ENCODE data around the gene NRCAM.
"Not testable (repeated sequence)": the region's sequence is repeated elsewhere in the genome, so short reads cannot be mapped to it uniquely, and the experiment has no call there.

The NRCAM gene

GRCh38 chr7:108286290-108286904 lies 169.8 kb downstream of the NRCAM start:
- H3K9me3 ChIP-seq: no peaks in the 10 kb centered on the region
- in situ Hi-C loops (cut with MboI; ENCODE audit: low sequenced_read_pairs): no loop called here
- H3K4me1 ChIP-seq: no peaks in the 10 kb centered on the region
- H3K4me3 ChIP-seq: no peak overlapping the region
- H3K36me3 ChIP-seq (replicated peaks): no peaks in the 10 kb centered on the region
- DNase-seq (ENCODE audit: low spot score in 2 of 2): no peak
- H3K27me3 ChIP-seq (ENCODE audit: low read depth): peaks cover 50% of the 10 kb centered on the region

- no peaks in the 10 kb centered on the region for H3K4me1 ChIP-seq
- in situ Hi-C loops (cut with MboI; ENCODE audit: low sequenced_read_pairs): no loop called here
- DNase-seq (ENCODE audit: low spot score in 2 of 2): no peak
- H3K27me3 ChIP-seq (ENCODE audit: low read depth): peaks cover 50% of the 10 kb centered on the region
- no peaks in the 10 kb centered on the region for H3K9me3 ChIP-seq
- H3K4me3 ChIP-seq: no peak overlapping the region
- no peaks in the 10 kb centered on the region for H3K36me3 ChIP-seq (replicated peaks)
Measured at GRCh38 chr7:108285778-108286177, 170.5 kb downstream of the NRCAM start.

DNA sequence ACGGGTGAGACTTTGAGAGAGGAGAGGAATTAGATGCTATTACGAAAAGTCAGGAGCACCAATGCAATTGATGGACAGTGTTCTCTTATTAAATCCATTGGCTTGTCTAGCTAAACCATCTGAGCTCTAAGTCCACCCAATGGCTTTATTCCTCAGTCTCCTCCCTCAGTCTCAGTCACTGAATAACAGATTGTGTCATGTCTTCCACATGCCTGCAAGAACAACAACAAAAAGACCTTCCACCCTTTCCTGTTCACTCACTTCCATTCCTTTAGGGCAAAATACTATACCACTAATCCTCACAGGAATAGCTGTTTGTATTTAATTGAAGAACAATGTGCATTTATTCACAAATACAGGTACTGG lies 171.2 kb downstream of the NRCAM start:
- Histone ChIP-seq H3K9me3 (no peaks in the 10 kb centered on the region), H3K36me3 (replicated peaks) (no peaks in the 10 kb centered on the region), H3K27me3 (ENCODE audit: low read depth) (peaks cover 50% of the 10 kb centered on the region), H3K4me1 (no peaks in the 10 kb centered on the region), H3K4me3 (no peak overlapping the region)
- no peak for DNase-seq (ENCODE audit: low spot score in 2 of 2)
- in situ Hi-C loops (cut with MboI; ENCODE audit: low sequenced_read_pairs): no loop called here

DNA sequence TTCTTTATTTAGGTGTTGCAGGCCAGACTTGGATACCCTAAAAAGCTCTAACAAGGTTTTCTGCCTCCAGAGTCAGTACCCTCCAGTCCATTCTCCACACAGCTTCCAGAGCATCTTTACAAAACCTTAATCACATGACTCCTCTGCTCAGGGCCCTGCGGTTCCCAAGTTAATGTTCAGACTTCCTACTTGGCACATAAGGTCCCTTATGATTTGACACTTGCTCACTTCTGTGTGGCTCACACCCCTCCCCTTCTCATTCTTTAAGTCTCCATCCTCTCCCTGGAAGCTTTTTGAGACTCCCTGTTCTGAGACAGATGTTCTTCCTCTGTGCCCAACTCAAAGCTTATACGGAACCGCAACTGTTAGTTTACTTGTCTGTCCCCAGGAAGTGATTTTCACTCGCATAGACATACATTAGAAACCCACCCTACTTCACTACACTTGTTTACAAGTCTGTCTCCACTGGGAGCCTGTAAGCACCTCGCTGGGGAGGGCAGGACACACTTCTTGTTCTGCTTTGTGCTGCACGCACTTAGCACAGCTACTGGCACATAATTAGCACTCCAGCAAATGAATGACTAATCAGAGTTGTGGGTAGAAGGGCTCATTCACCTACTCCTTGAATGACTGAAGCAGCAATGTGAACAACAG lies 171.8 kb downstream of the NRCAM start:
- no peak for DNase-seq (ENCODE audit: low spot score in 2 of 2)
- no peak overlapping the region for H3K4me3 ChIP-seq

DNA sequence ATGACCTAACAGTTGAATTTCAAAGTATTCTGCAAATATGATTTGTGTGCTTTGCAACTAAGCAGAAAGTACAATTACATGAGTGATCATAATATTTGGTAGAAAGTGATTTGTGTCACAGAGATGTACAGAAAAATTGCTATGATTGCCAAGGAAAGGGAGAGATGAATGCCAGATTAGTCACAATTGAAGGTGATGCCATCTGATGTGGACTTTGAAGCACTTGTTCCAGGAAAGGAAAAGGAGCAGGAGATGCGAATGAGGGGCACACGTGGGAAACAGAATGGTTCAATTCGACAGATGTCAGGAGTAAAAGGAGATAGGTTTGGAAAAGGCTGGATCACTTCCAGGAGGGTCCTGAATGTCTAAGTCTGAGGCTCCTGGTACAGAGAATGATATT lies 173.0 kb downstream of the NRCAM start:
- H3K36me3 ChIP-seq (replicated peaks): no peaks in the 10 kb centered on the region
- in situ Hi-C loops (cut with MboI; ENCODE audit: low sequenced_read_pairs): no loop called here
- no peaks in the 10 kb centered on the region for H3K9me3 ChIP-seq
- no peak overlapping the region for H3K4me3 ChIP-seq
- H3K4me1 ChIP-seq: no peaks in the 10 kb centered on the region
- peaks cover 38% of the 10 kb centered on the region for H3K27me3 ChIP-seq (ENCODE audit: low read depth)
- DNase-seq (ENCODE audit: low spot score in 2 of 2): no peak

More for the DNA sequence above, 171.8 kb downstream of the NRCAM start:
- Histone ChIP-seq H3K9me3 (no peaks in the 10 kb centered on the region), H3K4me1 (no peaks in the 10 kb centered on the region), H3K36me3 (replicated peaks) (no peaks in the 10 kb centered on the region), H3K27me3 (ENCODE audit: low read depth) (peaks cover 49% of the 10 kb centered on the region)
- in situ Hi-C loops (cut with MboI; ENCODE audit: low sequenced_read_pairs): no loop called here

GRCh38 chr7:108282427-108282996 lies 173.7 kb downstream of the NRCAM start:
- H3K9me3 ChIP-seq: no peaks in the 10 kb centered on the region
- no peak overlapping the region for H3K4me3 ChIP-seq
- no peaks in the 10 kb centered on the region for H3K36me3 ChIP-seq (replicated peaks)
- H3K4me1 ChIP-seq: no peaks in the 10 kb centered on the region
- in situ Hi-C loops (cut with MboI; ENCODE audit: low sequenced_read_pairs): no loop called here
- DNase-seq (ENCODE audit: low spot score in 2 of 2): no peak
- peaks cover 30% of the 10 kb centered on the region for H3K27me3 ChIP-seq (ENCODE audit: low read depth)

- Histone ChIP-seq H3K36me3 (replicated peaks) (no peaks in the 10 kb centered on the region), H3K27me3 (ENCODE audit: low read depth) (peaks cover 16% of the 10 kb centered on the region), H3K4me3 (no peak overlapping the region), H3K4me1 (no peaks in the 10 kb centered on the region), H3K9me3 (no peaks in the 10 kb centered on the region; the same call in 1 of the 2 replicates)
- no peak for DNase-seq (ENCODE audit: low spot score in 2 of 2)
- in situ Hi-C loops (cut with MboI; ENCODE audit: low sequenced_read_pairs): no loop called here
Measured at GRCh38 chr7:108280136-108280535, 176.1 kb downstream of the NRCAM start.

DNA sequence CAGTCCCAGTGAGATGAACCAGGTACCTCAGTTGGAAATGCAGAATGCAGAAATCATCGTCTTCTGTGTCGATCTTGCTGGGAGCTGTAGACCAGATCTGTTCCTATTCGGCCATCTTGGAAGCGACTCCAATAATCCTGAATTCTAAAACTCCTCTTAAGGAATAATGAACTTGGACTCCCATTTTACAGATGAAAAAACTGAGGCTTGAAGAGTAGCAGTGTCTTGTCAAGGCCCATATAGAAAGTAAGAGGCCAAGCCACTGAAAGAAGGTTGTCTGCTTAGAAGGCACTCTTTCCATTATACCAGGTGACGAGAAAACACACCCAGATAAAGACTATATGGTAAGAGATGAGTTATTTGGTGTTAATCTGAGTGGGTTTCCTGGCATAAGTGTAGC lies 177.5 kb downstream of the NRCAM start:
- no peak for DNase-seq (ENCODE audit: low spot score in 2 of 2)
- Histone ChIP-seq H3K4me3 (no peak overlapping the region), H3K36me3 (replicated peaks) (no peaks in the 10 kb centered on the region), H3K27me3 (ENCODE audit: low read depth) (peaks cover 10% of the 10 kb centered on the region), H3K9me3 (no peaks in the 10 kb centered on the region; the same call in 1 of the 2 replicates), H3K4me1 (no peaks in the 10 kb centered on the region)
- in situ Hi-C loops (cut with MboI; ENCODE audit: low sequenced_read_pairs): no loop called here

DNA sequence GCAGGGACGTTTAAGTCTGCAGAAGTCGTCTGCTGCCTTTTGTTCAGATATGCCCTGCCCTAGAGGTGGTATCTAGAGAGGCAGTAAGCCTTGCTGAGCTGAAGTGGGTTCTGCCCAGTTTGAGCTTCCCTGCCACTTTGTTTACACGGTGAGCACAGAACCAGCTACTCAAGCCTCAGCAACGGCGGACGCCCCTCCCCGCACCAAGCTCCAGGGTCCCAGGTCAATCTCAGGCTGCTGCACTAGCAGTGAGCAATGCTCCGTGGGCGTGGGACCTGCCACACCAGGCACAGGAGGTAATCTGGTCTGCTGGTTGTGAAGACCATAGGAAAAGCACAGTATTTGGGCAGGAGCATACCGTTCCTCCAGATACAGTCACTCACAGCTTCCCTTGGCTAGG lies 178.0 kb downstream of the NRCAM start:
- peaks cover 10% of the 10 kb centered on the region for H3K27me3 ChIP-seq (ENCODE audit: low read depth)
- DNase-seq (ENCODE audit: low spot score in 2 of 2): no peak
- H3K36me3 ChIP-seq (replicated peaks): no peaks in the 10 kb centered on the region
- no peaks in the 10 kb centered on the region; the same call in 1 of the 2 replicates for H3K9me3 ChIP-seq
- H3K4me1 ChIP-seq: no peaks in the 10 kb centered on the region
- H3K4me3 ChIP-seq: no peak overlapping the region
- in situ Hi-C loops (cut with MboI; ENCODE audit: low sequenced_read_pairs): no loop called here

GRCh38 chr7:108274447-108274846 lies 181.8 kb downstream of the NRCAM start:
- DNase-seq (ENCODE audit: low spot score in 2 of 2); H3K36me3 ChIP-seq (replicated peaks); H3K9me3 ChIP-seq; H3K4me3 ChIP-seq; in situ Hi-C loops (cut with MboI; ENCODE audit: low sequenced_read_pairs); H3K4me1 ChIP-seq: not testable (repeated sequence)
- H3K27me3 ChIP-seq (ENCODE audit: low read depth): peaks cover 24% of the 10 kb centered on the region

DNA sequence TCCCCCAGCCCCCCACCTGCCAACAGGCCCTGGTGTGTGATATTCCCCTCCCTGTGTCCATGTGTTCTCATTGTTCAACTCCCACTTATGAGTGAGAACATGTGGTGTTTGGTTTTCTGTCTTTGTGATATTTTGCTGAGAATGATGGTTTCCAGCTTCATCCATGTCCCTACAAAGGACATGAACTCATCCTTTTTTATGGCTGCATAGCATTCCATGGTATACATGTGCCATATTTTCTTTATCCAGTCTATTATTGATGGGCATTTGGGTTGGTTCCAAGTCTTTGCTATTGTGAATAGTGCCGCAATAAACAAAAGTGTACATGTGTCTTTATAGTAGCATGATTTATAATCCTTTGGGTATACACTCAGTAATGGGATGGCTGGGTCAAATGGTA lies 183.3 kb downstream of the NRCAM start:
- H3K9me3 ChIP-seq; H3K4me3 ChIP-seq; H3K36me3 ChIP-seq (replicated peaks); H3K4me1 ChIP-seq; in situ Hi-C loops (cut with MboI; ENCODE audit: low sequenced_read_pairs); DNase-seq (ENCODE audit: low spot score in 2 of 2): not testable (repeated sequence)
- H3K27me3 ChIP-seq (ENCODE audit: low read depth): peaks cover 24% of the 10 kb centered on the region

- no peaks in the 10 kb centered on the region for H3K4me1 ChIP-seq
- no peaks in the 10 kb centered on the region for H3K36me3 ChIP-seq (replicated peaks)
- in situ Hi-C loops (cut with MboI; ENCODE audit: low sequenced_read_pairs): no loop called here
- H3K27me3 ChIP-seq (ENCODE audit: low read depth): peaks cover 30% of the 10 kb centered on the region
- no peak for DNase-seq (ENCODE audit: low spot score in 2 of 2)
- no peaks in the 10 kb centered on the region for H3K9me3 ChIP-seq
- no peak overlapping the region for H3K4me3 ChIP-seq
Measured at GRCh38 chr7:108270385-108271015, 185.7 kb downstream of the NRCAM start.

- Histone ChIP-seq H3K4me3 (no peak overlapping the region), H3K4me1 (no peaks in the 10 kb centered on the region), H3K36me3 (replicated peaks) (no peaks in the 10 kb centered on the region), H3K27me3 (ENCODE audit: low read depth) (peaks cover 23% of the 10 kb centered on the region), H3K9me3 (no peaks in the 10 kb centered on the region)
- in situ Hi-C loops (cut with MboI; ENCODE audit: low sequenced_read_pairs): no loop called here
- no peak for DNase-seq (ENCODE audit: low spot score in 2 of 2)
Measured at GRCh38 chr7:108268200-108268820, 187.9 kb downstream of the NRCAM start.

DNA sequence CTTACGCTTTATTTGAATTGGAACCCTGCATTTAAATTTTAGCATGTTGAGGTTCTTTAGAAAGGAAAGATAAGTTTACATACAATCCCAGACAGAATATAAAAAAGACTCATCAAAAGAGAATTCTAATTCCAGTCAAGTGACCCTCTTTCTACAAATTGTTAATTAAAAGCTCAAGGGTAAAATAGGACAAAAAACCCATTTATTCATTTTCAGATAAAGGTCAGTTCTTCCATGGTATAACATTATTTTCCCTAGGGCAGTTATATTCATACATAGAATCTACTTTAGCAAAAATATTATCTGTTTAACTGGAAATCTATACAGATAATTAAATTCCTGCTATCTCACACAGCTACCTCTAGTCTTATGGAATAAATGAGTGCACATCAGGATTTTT lies 188.6 kb downstream of the NRCAM start:
- Histone ChIP-seq H3K27me3 (ENCODE audit: low read depth) (peaks cover 23% of the 10 kb centered on the region), H3K4me3 (no peak overlapping the region), H3K9me3 (no peaks in the 10 kb centered on the region), H3K36me3 (replicated peaks) (no peaks in the 10 kb centered on the region), H3K4me1 (no peaks in the 10 kb centered on the region)
- in situ Hi-C loops (cut with MboI; ENCODE audit: low sequenced_read_pairs): no loop called here
- DNase-seq (ENCODE audit: low spot score in 2 of 2): no peak

Data from HAP-1 (cell line).